Left ventricle myocardium superior (tissue), 1 donor: ENCODE data around the gene LRIF1. TPM values are rescaled to one million over a fixed set of nuclear protein-coding genes. Genes with fewer than 3 reads are reported as not detected.
"Not testable (repeated sequence)": the region's sequence is repeated elsewhere in the genome, so short reads cannot be mapped to it uniquely, and the experiment has no call there.

Experiments used
- ATAC-seq: fragments of 200-7000 bp; cut with Tn5 transposase; one replicate; pipeline ENCODE4 v1.9.1; 2020; ENCODE audit warnings: mild to moderate bottlenecking, moderate library complexity
- DNase-seq: peaks from one replicate; pipeline ENCODE4 v3.0.0-alpha.2; 2020
- intact Hi-C: fragments of 100-400 bp; cut with micrococcal nuclease; formaldehyde crosslinking; loops from one replicate; pipeline ENCODE4 v1.11.0; 2022
- total RNA-seq: library from RNA; stranded (reverse); fragmentation: NEBNext Ultra II Directional; extraction: Animal tissue kit (Norgen Biotek cat#: 25700); gene quantifications from one replicate; pipeline ENCODE4 v1.2.1, GENCODE V29; 2021
- donor health status: DM: no; HTN: yes; CAD: no; lungs with severe emphysema.

LRIF1 gene
- total RNA-seq, 1 donor from 2014 or later = 18.0 TPM

DNA sequence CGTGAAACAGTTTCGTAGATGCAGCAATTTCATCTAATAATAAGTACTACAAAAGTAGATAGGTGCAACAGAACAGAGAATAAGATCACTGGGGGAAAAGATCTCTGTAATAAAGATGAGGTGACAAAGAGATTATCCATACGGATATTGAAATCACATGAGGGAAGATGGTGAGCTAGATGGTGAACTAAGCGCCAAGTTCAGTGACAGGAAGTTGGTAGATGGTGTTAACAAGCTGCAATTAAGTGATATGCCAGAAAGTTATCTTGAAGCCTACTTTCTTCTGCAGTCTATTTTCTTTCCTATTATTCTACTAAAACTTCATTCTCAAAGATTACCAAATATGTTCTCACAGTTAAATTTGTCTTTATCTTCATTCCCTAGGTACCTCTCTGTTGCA, 7.1 kb downstream of the LRIF1 start:
- intact Hi-C loops = no loop called here
- no peak for DNase-seq

DNA sequence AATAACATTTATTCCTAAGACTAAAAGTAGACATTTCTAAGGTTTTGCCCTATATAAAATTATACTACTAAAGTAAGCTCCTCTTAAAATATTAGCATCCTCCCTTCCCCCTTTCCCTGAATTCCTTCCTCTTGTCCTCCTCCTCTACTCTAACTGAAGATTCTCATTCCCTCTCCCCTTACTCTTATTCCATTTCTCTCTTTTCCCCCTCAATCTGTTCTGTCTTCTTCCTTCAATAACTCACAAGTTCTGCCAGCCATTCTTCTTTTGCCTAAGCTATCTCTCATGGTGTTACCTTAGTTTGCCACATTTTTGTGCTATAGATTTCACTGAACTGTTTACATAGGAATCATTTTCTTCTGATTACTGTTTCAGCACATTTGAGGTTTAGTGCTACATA, 10.7 kb downstream of the LRIF1 start:
- no peak for DNase-seq
- ATAC-seq = no peak
- intact Hi-C loops = no loop called here

More for the DNA sequence above, 7.1 kb downstream of the LRIF1 start:
- no peak for ATAC-seq

DNA sequence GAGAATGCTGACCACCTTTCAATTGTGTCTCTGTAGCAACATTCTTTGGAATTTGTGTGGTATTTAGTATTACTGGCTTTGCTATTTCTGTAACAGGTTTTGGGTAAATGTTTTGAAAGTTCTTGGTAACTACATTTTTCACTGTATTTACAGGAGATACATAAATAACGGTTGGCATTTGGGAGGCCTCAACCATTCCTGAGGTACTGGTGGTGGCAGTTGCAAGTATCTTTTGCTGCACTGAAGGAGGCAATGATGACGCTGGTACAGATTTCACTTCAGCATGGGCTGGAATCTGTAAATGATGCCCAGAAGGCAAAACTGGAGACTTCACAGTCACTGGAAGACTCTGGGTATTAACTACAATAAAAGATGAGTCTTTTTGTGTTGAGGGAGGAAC, 11.7 kb downstream of the LRIF1 start:
- intact Hi-C loops = no loop called here
- no peak for DNase-seq
- ATAC-seq = no peak

DNA sequence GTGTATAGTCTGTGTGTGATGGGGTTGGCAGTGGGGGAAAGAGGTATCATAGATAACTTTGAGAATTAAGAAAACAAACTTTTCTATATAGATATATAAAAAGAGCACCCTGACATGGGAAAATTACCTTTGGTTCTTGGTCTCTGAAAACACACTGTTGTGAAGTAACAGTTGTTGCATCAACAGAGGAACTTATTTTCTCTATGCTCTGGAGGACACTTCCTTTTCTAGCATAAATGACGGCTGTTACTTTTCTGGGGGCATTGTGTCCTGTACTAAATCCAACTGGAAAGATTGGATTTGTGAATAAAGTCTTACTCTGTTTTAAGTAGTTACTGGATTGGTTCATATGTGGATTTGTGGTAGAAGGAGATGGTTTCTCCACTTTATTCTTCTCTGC, 12.6 kb downstream of the LRIF1 start:
- ATAC-seq (no peak), DNase-seq (no peak)
- intact Hi-C loops = no loop called here

DNA sequence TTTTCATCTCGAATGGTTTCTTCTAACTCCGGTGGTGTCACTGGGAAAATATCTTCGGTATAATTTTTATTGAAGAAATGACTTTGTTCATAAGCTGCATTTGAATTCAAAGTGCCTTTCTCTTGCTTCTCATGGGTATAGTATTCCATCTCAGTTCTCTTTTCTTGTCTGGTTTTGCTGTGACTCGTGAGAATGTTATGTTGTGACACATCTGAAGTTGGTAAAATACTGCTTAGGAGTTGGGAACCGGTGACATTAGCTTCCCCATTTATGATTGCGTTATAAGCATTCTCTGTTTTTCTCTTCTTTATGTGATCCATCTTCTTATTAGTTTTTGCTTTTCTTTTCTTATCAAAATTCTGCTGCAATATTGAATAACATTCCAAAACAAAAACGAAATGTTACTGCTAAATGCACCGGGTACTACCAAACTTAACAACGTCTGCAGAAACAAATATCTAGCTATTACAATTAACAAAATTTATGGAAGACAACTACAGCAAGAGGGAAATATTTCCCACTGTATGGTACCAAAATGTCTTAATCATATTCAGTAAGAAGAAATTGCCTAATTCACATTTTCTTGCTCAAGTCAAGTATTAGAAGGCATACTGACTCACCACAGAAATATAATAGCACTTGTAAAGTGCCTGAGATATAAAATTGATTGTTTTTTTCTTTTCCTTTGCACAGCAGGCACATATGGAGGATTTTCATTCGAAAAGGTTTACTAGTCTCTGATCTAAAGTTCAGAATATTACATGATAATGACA, 15.5 kb downstream of the LRIF1 start:
- ATAC-seq (no peak), DNase-seq (no peak)
- intact Hi-C loops = no loop called here

DNA sequence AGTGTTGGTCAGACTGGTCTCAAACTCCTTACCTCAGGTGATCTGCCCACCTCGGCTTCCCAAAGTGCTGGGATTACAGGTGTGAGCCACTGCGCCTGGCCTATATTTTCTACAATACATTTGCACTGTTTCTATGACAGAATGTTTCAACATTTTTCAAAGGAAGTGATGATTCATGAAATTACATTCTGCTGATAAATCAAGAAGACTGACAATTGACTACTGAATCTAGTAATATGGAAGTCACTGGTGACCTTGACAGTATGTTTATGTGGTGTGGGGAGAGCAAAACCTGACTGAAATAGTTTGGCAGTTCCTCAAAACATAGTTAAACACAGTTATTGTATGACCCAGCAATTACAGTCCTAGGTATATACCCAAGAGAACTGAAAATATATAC, 18.1 kb downstream of the LRIF1 start:
- ATAC-seq (no peak), DNase-seq (no peak)
- intact Hi-C loops = no loop called here

DNA sequence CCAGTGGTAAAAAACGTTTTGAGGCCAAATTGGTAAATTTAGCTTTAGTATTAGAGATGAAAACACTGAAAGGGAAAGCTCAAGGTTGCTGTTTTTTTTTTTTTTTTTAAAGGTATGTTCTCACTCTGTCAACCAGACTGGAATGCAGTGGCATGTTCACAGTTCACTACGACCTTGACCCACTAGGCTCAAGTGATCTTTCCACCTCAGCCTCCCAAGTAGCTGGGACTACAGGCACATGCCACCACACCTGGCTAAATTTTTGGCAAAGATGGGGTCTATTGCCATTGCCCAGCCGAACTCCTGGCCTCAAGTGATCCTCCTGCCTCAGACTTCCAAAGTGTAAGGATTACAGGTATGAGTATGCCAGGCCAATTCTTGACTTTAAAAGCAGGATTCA, 18.9 kb downstream of the LRIF1 start:
- ATAC-seq = no peak
- no peak for DNase-seq
- intact Hi-C loops = no loop called here

DNA sequence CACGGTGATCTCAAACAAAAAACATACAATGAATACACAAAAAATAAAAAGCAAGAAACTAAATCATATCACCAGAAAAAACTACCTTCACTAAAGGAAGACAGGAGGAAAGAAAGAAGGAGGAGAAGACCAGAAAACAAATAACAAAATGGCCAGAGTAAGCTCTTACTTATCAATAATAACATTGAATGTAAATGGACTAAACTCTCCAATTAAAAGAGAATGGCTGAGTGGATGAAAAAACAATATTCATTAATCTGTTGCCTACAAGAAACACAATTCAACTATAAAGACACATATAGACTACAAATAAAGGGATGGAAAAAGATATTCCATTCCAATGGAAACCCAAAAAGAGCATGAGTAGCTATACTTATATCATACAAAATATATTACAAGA, 27.2 kb downstream of the LRIF1 start:
- intact Hi-C loops = no loop called here
- DNase-seq (no peak), ATAC-seq (no peak)

DNA sequence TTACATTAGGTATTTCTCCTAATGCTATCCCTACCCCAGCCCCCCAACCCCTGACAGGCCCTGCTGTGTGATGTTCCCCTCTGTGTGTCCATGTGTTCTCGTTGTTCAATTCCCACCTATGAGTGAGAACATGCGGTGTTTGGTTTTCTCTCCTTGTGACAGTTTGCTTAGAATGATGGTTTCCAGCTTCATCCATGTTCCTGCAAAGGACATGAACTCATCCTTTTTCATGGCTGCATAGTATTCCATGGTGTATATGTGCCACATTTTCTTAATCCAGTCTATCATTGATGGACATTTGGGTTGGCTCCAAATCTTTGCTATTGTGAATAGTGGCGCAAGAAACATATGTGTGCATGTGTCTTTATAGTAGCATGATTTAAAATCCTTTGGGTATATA, 32.6 kb downstream of the LRIF1 start:
- DNase-seq, ATAC-seq, intact Hi-C loops: not testable (repeated sequence)

DNA sequence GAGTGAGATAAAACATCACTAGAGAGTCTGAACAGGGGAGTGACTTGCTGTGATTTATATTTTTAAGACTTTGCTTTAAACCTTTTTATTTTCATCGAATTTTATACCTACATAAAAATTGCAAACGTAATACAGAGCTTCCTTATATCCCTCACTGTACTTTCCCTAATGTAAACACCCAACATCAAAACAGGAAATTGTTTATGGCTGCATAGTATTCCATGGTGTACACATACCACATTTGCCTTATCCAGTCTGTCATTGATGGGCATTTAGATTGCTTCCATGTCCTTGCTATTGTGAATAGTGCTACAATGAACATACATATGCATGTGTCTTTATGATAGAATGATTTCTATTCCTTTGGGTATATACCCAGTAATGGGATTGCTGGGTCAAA, 34.8 kb downstream of the LRIF1 start:
- ATAC-seq = no peak
- intact Hi-C loops = no loop called here
- no peak for DNase-seq

DNA sequence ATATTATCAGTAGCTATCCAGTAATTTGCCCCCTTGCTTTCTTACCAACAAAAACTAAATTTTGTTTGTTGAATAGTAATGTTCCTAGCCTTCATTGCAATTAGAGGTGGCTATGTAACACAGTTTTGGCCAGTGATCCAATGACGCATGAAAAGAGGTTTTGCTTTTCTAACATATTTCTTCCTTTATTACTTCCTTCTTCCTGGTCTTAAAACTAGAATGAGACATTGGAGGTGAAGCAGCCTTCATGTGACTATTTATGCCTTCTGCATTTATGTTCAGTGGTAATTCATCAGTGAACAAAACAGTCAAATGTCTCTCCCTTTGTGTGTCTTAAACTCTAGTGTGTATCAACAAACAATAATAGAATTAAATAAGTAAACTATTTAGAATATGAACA, 35.5 kb downstream of the LRIF1 start:
- intact Hi-C loops = no loop called here
- no peak for ATAC-seq

DNA sequence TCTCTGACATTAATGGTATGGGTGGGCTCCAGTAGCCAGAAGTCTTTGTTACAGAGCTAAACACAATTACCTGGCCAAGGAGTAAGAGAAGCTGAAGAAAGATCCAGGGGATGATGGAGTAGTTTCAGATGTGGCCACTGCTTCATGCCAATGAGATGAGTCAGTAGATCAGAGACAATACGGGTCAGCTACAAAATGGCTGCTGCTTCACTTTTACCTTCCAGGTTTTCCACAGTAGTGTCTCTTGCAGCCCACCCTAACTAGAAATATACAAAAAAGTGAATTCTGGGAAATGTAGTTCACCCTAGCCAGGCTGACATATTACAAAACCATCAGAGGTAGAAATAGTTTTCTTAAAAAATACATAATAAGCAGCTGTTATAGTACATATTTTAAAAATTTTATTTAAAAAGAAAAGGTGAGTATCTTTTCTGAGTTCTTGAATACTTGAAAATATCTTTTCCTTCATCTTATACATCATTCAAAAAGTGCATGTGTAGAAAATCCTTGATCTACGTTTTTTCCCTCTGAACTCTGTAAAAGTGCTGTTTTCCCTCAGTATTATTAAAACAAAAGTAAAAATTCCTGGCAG, 36.1 kb downstream of the LRIF1 start:
- intact Hi-C loops = no loop called here
- ATAC-seq (no peak), DNase-seq (no peak)

More for the DNA sequence above, 35.5 kb downstream of the LRIF1 start:
- no peak for DNase-seq

DNA sequence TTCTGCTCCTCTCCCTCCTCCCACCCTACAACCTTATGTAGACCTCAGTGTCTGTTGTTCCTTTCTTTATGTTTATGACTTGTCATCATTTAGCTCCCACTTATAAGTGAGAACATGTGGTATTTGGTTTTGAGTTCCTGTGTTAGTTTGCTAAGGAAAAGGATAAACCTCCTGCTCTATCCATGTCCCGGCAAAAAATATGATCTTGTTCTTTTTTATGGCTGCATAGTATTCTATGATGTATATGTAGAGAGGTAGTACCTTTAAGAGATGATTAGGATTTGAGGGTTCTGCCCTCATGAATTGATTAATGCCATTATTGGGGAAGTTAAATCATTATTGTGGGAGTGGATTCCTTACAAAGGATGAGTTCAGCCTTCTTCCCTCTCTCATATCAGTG, 41.8 kb downstream of the LRIF1 start:
- ATAC-seq (no peak), DNase-seq (no peak)
- intact Hi-C loops = no loop called here

DNA sequence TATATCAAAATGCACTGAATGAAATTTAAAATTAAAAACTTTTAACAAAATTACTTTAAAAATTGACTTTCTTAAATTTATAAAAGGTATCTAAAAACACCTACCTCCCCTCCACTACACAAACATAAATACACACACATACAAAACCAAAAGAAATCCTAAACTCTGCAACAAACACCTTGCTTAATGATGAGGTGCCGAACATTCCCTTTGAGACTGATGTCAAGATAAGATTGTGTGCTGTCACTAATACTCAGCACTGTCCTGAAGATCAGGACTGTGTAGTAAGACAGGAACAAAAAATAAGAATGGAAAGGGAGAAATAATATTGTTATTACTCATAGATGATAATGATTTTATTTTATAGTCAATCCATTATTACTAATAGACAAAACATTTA, 45.7 kb downstream of the LRIF1 start:
- DNase-seq = no peak
- no peak for ATAC-seq
- intact Hi-C loops = no loop called here

DNA sequence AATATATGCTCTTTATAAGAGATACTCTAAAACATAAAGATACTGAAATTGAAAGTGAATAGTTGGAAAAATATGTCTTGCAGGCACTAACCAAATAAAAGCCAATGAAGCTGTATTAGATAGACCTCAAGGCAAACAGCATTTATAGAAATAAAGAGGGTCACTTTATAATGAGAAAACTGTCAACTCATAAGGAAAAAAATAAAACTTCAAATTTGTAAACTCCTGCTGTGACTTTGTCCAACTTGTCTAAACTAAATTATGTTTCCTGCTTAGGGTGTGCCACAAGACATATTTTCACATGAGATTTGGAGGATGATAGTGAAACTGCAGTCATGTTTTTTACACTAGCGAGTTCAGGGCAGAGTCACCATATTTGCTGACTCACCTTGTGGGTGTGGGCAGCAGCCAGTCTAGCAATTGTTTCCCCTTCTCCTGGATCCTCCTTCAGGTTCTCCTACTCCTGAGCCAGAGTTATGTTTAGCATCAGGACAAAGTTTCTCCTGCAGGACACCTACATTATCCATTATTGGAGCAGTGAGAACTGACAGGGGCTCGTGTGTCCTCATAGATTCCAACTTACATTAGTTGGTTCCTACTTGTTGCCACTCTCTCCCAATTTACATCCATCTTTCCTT, 46.9 kb downstream of the LRIF1 start:
- no peak for ATAC-seq
- intact Hi-C loops = no loop called here
- no peak for DNase-seq

DNA sequence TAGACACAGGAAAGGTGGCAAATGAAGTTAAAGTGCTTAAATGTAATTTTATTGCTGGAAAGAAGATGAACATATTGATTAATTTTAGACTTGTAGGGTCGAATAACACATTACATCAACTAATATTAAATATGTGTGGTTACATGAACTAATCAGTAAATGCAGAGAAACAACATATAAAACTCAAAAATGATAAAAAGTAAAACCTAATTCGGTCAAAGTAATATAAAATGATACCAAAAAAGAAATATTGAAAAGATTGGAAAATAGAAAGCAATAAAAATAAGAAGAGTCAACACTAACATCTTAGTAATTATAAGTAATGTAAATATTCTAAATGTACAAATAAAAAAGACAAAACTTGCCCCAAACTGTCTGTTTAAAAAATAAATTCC, 47.5 kb downstream of the LRIF1 start:
- intact Hi-C loops = no loop called here
- no peak for ATAC-seq

DNA sequence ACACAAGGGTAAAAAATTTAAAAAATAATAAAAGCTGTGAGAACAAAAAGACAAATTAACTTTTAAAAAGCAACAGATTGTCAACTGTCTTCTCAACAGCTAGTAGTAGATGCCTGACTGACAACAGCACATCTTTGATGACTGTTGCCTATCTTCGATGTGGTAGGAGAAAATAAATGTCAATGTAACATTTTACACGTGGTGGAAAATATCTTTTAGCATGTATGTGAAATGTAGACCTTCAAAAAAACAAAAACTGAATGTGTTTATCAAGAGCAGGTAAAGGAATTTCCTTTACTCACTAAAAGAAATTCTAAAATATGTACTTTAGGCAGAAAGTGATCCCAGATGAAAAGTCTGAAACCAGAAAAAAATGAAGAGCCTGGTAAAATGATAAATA, 47.9 kb downstream of the LRIF1 start:
- intact Hi-C loops = no loop called here
- DNase-seq (no peak), ATAC-seq (no peak)

More for the DNA sequence above, 47.5 kb downstream of the LRIF1 start:
- DNase-seq = no peak

DNA sequence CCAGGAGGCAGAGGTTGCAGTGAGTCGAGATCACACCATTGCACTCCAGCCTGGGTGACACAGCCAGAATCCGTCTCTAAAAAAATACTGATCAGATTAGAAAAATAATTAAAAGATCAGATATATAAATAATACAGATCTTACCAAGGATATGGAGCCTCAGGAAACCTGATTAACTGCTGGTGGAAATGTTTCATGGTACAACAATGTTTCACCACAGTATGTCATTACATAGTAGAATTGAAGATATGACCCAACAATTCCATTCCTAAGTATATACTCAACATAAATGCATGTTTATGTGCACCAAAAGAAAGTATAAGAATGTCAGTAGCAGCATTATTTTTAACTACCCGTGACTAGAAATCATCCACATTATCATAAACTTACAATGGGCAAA, 49.0 kb downstream of the LRIF1 start:
- intact Hi-C loops = no loop called here
- no peak for DNase-seq
- ATAC-seq = no peak

DNA sequence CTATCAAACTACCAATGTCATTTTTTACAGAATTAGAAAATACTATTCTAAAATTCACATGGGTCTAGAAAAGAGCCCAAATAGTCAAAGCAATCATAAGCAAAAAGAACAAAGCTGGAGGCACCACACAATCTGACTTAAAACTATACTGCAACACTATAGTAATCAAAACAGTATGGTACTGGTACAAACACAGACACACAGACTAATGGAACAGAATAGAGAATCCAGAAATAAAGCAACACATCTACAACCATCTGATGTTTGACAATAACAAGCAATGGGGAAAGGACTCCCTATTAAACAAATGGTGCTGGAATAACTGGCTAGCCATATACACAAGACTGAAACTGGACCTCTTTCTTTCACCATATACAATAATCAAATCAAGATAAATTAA, 50.9 kb downstream of the LRIF1 start:
- no peak for DNase-seq
- ATAC-seq = no peak
- intact Hi-C loops = no loop called here

DNA sequence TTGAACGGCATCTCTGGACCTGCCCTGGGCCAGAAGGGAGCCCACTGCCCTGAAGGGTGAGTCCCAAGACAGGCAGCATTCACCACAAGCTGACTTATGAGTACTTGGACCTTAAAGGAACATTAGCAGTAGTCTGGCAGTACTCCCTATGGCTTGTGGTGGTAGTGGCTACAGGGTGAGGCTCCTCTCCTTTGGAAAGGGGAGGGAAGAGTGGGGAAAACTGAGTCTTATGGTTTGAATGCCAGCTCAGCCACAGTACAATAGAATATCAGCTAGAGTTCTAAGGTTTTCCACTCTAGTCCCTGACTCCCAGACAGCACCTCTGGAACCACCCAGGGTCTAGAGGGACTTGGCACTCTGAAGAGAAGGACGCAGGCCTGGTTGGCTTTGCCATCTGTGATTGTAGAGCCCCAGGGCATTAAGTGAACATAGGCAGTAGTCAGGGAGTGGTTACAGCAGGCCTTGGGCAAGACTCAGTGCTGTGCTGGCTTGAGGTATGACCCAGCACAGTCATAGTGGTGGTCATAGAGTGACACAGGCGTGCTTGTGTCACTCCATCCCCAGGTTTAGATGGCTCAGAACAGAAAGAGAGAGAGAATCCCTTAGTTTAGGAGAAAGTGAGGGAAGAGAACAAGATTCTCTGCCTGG, 59.7 kb downstream of the LRIF1 start:
- intact Hi-C loops = no loop called here
- no peak for DNase-seq
- no peak for ATAC-seq
